Cardiac fibroblast (primary cell): Measurements from ENCODE around the gene MYL1.

ENCODE experiments used
- DNase-seq, 2 donors: peaks; one replicate each; pipeline versions ENCODE4 v3.0.0 to v3.0.0-alpha.2; 2010; ENCODE audit warnings: low read depth in 2 of 2
- H3K4me3 ChIP-seq, 2 donors: replicated peaks in 1 of 2; 1 replicate in 1 of 2; 2 replicates in 1 of 2; pipeline ENCODE4 v1.5.1; 2011; ENCODE audit warnings: low read depth in 2 of 2, low read length in 2 of 2, mild to moderate bottlenecking in 2 of 2, moderate library complexity in 1 of 2
- TF ChIP-seq, protein P1 (sequence below): IDR thresholded peaks from one replicate; pipeline ENCODE4 v1.5.1; 2011; ENCODE audit warnings: low read depth, mild to moderate bottlenecking, low read length, inconsistent platforms

The MYL1 gene

DNA sequence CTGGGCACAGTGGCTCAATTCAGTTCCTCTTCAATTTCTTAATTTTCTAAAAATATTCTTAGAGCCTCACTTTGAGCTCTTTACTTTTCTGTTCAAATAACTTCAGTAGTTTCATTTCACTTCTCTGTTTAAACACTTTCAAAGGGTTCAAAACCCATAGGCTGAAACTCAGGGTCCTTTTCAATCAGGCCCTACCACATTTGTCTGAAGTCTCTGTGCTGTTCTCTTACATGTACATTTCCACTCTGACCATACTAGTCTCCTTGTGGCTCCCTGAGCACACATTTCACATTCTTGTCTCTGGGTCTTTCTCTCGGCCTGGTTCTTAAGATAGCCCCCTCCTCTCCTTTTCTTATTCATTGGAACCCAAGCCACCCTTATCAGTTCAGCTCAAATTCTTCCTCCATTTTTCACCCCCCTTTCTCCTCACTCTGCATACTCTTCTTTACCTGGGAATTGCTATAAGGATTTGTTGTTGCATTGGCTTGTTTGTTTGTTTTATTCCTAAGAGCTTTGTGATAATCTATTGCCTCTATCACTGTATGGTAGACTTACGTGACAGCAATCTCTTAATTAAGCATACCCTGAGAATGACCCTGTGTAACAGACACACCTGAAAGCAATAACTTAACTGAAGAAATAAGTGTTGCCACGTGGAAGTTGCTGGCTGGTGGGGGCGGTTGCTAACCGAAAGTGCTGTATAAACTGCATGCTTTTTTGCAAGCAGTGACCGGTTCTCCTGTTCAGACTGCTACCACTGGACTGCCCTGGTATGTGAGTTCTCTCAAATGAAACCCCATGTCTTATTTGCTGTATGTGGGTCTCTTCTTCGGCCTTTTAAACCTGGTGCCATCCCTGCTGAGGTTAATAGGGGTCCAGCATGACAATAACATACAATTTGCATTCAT lies 62.0 kb downstream of the MYL1 start:
- TF ChIP-seq, protein P1, sequence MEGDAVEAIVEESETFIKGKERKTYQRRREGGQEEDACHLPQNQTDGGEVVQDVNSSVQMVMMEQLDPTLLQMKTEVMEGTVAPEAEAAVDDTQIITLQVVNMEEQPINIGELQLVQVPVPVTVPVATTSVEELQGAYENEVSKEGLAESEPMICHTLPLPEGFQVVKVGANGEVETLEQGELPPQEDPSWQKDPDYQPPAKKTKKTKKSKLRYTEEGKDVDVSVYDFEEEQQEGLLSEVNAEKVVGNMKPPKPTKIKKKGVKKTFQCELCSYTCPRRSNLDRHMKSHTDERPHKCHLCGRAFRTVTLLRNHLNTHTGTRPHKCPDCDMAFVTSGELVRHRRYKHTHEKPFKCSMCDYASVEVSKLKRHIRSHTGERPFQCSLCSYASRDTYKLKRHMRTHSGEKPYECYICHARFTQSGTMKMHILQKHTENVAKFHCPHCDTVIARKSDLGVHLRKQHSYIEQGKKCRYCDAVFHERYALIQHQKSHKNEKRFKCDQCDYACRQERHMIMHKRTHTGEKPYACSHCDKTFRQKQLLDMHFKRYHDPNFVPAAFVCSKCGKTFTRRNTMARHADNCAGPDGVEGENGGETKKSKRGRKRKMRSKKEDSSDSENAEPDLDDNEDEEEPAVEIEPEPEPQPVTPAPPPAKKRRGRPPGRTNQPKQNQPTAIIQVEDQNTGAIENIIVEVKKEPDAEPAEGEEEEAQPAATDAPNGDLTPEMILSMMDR = no peak
- H3K4me3 ChIP-seq = no peak overlapping the region
- DNase-seq = no peak

DNA sequence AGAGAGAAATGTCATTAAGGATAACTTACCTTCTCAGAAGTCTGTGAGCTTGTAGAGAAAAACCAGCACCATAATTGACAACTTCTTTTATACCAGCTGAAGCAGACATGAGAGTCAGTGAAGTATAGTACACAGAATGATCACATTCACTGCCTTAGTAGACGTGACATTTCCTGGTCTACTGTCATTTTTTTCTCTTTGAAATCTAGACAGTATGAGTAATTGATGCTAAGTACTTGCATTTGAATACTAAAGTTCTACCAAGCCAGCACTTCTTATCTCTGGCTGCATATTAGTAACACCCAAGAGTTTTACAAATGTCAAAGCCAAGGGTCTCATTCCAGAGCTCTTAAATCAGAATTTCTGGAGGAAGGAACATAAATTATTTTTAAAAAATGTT lies 64.4 kb downstream of the MYL1 start:
- H3K4me3 ChIP-seq = no peak overlapping the region
- TF ChIP-seq, protein P1 = no peak

More for the DNA sequence above, 64.4 kb downstream of the MYL1 start:
- peak in 1 of 2 donors; percentile 2 for DNase-seq
